Measurements from ENCODE around the gene AIFM3.
"Not testable (repeated sequence)": the region's sequence is repeated elsewhere in the genome, so short reads cannot be mapped to it uniquely, and the experiment has no call there.

The AIFM3 gene

DNA sequence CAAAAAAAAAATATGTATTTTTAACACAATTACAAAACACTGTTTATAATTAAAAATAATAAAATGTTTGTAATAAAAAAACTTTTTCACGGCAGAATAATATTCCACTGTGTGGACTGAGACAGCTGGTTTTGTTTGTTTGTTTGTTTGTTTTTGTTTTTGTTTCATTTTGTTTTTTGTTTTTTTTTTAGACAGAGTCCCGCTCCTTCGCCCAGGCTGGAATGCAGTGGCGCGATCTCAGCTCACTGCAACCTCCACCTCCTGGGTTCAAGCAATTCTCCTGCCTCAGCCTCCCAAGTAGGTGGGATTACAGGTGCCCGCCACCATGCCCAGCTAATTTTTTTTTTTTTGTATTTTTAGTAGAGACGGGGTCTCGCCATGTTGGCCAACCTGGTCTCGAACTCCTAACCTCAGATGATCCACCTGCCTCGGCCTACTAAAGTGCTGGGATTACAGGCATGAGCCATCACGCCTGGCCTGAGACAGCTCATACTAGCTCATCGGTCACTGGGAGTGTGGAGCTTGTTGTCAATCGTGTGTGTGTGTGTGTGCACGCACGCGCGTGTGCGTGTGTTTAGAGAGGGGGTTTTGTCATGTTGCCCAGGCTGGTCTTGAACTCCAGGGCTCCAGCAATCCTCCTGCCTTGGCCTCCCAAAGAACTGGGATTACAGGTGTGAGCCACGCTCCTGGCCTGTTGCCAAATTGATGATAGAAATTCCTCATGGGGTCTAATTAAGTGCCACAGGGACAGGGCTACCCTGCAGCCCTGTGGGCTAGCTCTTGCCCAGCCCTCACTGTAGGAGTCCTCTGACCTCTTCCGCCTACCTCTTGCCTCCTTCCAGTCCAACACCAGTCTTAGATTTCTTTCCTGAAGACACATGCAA lies 7.2 kb upstream of the AIFM3 start:
- DNase-seq: no peak

DNA sequence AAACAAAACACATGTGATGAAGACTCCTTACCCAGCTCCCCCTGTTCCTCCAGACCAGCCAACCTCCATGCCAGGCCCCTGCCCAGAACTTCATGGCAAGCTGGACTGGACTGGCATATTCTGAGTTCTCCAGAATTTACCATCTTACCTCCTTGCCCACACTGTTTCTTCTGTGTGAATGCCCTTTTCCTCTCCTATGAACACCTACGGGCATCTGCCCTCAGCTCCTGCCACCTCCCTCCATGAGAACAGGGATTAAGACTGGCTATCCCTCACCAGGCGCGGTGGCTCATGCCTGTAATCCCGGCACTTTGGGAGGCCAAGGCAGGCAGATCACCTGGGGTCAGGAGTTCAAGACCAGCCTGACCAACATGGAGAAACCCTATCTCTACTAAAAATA lies 6.4 kb upstream of the AIFM3 start:
- DNase-seq: no peak

GRCh38 chr22:20962491-20962945 lies 4.5 kb upstream of the AIFM3 start:
- DNase-seq: no peak

- no peak for DNase-seq
These were observed 3.6 kb upstream of the AIFM3 start for GRCh38 chr22:20963201-20964052.

GRCh38 chr22:20964090-20964798 lies 2.8 kb upstream of the AIFM3 start:
- no peak for DNase-seq

DNA sequence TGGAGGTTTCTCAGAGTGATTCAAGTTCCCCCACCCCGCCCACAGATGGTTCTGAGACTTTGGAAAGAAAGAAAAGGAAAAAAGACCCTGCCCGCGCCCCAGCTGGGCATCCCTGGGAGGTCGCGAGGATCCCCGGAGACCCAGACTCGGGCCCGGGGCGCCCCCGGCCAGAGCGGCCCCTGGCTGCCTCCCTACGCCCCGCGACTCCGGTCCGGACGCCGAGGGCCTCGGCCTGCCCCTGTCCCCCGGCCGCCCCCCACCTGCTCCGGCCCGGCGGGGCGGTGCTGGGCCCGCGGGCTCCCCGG lies 2.3 kb upstream of the AIFM3 start:
- DNase-seq: no peak

DNA sequence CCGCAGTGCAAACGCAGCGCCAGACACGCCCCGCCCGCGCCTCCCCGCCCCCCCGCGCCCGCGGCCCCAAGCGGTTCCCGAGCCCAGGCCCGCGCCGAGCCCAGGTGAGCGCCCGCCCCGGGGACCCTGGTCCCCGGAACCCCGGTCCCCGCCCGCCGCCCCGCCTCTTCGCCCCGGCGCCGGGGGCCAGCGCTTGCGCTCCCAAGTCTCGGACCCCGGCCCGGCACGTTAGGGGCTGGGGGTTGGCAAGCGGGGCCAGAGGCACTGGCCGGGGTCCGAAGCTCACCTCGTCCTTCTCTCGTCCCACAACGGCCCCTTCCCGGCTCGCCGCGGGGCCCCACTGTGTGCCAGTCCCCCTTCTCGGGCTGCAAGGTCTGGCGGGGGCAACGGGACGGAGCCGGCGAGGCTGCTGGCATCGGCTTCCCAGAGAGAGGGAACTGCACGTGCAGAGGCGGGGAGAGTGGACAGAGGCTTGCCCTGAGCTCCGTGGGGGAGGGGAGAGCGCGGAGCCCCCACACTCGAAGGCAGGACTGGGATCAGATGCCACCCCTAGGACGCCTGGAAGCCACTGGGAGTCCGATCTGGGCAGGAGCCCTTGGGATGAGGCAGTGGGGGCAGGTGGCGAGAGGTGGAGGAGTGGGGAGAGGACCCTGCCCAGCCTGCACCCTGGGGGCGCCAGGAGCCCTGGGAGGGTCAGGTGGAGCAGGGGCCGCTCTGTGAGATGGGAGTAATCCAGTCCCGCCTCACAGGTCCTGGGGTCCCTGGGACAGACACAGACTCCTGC lies 1.8 kb upstream of the AIFM3 start:
- DNase-seq: no peak

DNA sequence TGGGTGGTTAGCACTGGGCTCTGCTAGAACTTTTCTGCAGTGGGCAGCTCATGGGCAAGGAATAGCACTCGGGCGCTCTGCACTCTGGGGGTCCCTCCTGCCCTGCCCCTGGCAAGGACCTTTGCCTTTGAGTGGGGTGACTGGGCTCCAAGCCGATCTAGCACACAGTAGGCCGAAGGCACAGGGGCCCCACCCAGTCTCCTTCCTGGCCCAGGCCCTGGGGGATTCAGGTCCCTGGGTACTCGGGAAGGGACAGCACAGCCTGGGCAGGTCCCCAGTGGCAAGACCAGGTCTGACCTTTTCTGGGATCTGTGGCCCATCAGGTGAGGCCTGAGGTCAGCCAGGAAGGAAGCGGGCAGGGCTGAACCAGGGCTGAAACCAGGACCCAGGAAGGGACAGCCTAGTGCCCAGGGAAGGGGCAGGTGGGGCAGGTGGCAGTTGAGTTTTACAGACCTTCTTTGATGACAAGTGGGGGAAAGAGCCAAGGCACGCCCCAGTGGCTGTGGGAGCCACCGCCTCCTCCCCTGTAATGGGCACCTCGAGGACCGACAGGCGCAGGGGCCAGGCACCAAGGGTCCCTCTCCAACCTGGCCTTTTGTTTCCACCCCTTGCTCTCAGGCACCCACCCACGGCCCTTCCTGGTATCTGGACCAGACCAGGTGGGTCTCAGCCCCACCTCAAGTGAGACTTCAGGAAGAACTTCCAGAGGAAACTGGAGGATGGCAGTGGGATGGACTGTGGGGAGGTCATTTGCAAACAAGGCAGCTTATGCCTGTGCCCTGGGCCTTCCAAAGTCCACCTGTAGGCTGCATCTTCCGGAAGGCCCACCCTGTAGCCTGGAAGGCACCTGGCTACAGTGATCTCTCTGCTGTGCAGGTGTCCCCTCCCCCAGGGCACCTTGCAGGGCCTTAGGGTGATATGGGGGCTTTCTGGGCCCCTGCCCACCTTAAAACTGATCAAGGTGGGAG lies 883 bp upstream of the AIFM3 start:
- no peak for DNase-seq

GRCh38 chr22:20967697-20968211 lies 699 bp downstream of the AIFM3 start:
- no peak for DNase-seq

DNA sequence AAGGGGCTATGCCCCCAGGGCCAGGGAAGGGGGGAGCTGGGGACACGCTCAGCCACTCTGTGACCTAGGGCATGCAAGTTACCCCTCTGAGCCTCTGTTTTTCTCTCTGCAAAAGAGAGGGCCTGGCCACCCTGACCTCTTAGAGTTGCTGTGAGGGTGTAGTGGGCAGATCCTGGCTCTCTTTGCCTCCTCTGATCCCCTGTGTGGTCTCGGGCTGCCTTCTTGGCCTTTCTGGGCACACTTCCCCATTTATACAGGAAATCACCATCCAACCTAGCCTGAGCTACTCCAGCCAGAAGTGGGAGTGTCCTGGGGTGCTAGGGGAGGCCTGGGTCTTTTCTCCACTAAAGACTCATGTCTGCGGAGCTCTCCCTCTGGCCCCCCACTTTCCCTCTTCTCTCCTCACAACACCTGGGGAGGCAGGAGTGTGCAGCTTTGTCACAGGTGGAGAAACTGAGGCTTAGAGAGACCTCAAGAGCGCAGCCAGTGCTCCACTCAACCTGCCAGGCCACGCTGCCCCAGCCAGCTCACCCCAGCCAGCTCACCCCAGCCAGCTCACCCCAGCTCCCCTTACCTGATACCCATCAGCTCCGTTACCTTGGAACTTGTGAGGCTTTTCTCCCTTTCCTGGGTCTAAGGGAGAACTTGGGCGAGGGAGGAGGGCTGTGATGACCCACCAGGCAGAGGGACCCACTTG lies 1.4 kb downstream of the AIFM3 start:
- no peak for DNase-seq

- DNase-seq: no peak
These were observed 4.0 kb downstream of the AIFM3 start for GRCh38 chr22:20970939-20971657.

DNA sequence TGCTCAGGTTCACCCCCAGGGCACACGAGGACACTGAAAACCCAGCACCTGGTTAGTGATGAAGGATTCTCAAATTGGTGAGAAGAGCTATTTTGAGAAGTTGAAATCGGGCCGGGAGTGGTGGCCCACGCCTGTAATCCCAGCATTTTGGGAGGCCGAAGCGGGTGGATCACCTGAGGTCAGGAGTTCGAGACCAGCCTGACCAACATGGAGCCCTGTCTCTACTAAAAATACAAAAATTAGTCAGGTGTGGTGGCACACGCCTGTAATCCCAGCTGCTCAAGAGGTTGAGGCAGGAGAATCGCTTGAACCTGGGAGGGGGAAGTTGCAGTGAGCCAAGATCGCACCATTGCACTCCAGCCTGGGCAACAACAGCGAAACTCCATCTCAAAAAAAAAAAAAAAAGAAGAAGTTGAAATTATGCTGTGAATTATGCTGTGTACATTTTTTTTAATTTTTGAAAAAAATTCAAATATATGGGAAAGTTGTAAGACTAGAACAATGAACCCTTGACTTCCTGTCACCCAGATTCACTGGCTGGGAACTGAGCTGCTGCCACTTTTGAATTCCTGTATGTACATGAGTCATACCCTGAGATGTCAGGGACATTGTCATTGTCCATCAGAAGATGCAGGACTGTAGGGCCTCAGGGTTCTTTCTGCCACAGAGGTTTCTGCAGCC lies 5.1 kb downstream of the AIFM3 start:
- not testable (repeated sequence) for DNase-seq

DNA sequence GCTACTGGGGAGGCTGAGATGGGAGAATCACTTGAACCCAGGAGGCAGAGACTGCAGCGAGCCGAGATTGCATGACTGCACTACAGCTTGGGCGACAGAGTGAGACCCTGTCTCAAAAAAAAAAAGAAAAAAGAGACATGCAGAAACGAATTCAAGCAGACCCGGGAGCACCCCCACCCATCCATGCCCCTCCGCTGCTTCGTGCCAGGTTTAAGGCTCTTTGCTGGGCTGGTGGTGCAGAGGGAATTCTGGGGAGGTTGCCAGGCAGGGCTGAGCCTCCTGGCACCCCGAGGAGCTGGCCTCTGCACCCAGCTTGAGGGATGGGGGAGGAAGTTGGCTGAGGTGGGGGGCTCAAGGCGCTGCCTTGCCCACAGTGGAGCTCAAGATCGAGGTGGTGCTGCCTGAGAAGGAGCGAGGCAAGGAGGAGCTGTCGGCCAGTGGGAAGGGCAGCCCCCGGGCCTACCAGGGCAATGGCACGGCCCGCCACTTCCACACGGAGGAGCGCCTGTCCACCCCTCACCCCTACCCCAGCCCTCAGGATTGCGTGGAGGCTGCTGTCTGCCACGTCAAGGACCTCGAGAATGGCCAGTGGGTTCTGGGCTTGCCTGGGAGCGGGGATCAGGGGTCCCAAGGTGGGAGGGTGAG lies 6.0 kb downstream of the AIFM3 start:
- no peak for DNase-seq

DNA sequence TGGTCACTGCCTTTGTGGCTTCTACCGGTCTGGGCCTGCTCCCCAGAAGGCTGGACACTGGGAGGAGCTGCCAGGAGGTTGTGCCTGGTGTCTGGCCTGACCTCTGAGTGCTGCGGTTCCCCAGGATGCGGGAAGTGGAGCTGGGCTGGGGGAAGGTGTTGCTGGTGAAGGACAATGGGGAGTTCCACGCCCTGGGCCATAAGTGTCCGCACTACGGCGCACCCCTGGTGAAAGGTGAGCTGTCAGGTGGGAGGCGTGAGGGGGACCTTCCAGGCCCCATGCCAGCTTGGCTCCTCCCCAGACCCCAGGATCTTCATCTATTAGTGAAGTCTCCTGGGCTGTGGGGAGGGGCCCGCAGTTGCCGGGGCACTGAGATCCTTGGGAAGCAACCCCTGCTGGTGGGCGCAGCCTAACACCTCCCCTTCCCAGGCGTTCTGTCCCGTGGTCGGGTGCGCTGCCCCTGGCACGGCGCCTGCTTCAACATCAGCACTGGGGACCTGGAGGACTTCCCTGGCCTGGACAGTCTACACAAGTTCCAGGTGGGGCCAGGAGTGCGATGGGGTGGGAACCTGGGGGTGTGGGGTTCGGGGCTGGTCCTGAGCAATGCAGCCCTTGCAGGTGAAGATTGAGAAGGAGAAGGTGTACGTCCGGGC lies 6.7 kb downstream of the AIFM3 start:
- DNase-seq: no peak

DNA sequence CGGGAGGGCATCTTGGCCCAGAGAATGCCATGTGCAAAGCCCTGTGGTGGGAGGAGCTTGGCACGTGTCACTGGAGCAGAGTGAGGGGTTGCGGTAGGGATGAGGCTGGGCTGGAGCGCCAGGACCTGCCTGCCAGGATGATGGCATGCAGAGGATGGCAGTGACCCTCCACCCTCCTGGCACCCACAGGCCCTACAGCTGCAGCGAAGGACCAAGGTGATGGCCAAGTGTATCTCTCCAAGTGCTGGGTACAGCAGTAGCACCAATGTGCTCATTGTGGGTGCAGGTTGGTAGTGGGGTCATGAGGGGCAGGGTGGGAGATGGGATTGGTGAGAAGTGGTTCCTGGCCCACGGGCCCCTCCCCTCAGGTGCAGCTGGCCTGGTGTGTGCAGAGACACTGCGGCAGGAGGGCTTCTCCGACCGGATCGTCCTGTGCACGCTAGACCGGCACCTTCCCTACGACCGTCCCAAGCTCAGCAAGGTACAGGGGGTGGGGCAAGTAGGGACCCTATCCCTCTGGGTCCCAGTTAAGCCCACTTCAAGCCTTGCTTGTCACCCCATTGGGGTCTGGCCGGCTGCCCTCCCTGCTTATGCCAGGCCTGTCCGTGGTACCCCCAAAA lies 7.4 kb downstream of the AIFM3 start:
- no peak for DNase-seq

DNA sequence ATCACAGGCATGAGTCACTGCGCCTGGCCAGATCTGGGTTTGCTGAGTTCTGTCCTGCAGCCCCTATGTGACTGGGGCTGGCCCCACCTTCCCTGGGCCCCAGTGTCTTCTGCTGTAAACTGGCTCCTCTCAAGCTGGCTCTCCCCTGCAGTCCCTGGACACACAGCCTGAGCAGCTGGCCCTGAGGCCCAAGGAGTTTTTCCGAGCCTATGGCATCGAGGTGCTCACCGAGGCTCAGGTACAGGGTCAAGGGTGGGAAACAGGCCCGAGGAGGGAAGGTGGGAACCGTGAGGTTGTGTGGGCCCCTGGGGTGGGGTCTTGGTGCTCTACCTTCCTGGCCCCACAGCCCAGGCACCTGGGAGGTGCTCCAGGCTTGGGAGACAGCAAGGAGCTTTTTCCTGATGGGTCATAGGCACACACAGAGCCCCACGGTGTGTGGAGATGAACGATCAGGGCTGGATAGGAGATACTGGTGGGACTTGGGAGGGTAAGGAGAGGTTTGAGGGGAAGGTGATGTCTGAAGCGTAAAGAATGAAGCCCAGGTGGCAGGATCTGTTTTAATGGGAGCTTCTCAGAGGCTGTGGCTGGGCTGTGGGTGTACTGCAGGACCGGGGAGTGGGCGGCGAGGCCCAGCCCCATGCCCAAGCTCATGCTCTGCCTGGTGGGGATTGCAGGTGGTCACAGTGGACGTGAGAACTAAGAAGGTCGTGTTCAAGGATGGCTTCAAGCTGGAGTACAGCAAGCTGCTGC lies 8.7 kb downstream of the AIFM3 start:
- no peak for DNase-seq
